Ascending aorta (tissue), 2 donors: ENCODE measurements around the gene CYP27C1. TPM values are rescaled to one million over a fixed set of nuclear protein-coding genes. Genes with fewer than 3 reads are reported as not detected.

Experiments used
- DNase-seq, 2 donors: peaks; one replicate each; pipeline ENCODE4 v3.0.0-alpha.2; 2019; ENCODE audit warnings: low spot score in 2 of 2
- H3K27ac ChIP-seq, 2 donors: fragments of 200-600 bp; sonication (generic); one replicate each; pipeline ENCODE4 v1.5.1; 2016 to 2017; ENCODE audit warnings: mild to moderate bottlenecking in 1 of 2
- H3K27me3 ChIP-seq: fragments of 200-600 bp; sonication (generic); one replicate; pipeline ENCODE4 v1.5.1; 2017
- H3K36me3 ChIP-seq, 2 donors: fragments of 200-600 bp; sonication (generic); one replicate each; pipeline ENCODE4 v1.5.1; 2016
- H3K4me1 ChIP-seq, 2 donors: fragments of 200-600 bp; sonication (generic); one replicate each; pipeline ENCODE4 v1.5.1; 2016 to 2017; ENCODE audit warnings: mild to moderate bottlenecking in 1 of 2
- H3K4me3 ChIP-seq, 2 donors: fragments of 200-600 bp; sonication (generic); one replicate each; pipeline ENCODE4 v1.5.1; 2016 to 2017; ENCODE audit warnings: mild to moderate bottlenecking in 1 of 2
- H3K9me3 ChIP-seq, 2 donors: fragments of 200-600 bp; sonication (generic); one replicate each; pipeline ENCODE4 v1.5.1; 2016
- CTCF ChIP-seq, 3 experiments: fragments of 200-600 bp in 2 of 3; fragments of 450-650 bp in 1 of 3; sonication (generic) in 2 of 3; IDR thresholded peaks; one replicate each; pipeline ENCODE4 v1.5.1; 2016 to 2019; ENCODE audit warnings: antibody characterized with exemption in 3 of 3, mild to moderate bottlenecking in 1 of 3, moderate library complexity in 1 of 3
- intact Hi-C: fragments of 100-400 bp; cut with DNase I; formaldehyde crosslinking; loops from one replicate; pipeline ENCODE4 v1.15.1; 2023
- total RNA-seq: library from RNA; depleted of rRNA; stranded (reverse); fragments of >200 nt; gene quantifications from one replicate; pipeline ENCODE4 v1.1.0, GENCODE V29; 2016

The CYP27C1 gene
- total RNA-seq, 1 donor from 2014 or later = not detected

- DNase-seq = no peak
- H3K4me3 ChIP-seq = no peak overlapping the region
Observed at GRCh38 chr2:127146820-127147502, 73.1 kb downstream of the CYP27C1 start.

DNA sequence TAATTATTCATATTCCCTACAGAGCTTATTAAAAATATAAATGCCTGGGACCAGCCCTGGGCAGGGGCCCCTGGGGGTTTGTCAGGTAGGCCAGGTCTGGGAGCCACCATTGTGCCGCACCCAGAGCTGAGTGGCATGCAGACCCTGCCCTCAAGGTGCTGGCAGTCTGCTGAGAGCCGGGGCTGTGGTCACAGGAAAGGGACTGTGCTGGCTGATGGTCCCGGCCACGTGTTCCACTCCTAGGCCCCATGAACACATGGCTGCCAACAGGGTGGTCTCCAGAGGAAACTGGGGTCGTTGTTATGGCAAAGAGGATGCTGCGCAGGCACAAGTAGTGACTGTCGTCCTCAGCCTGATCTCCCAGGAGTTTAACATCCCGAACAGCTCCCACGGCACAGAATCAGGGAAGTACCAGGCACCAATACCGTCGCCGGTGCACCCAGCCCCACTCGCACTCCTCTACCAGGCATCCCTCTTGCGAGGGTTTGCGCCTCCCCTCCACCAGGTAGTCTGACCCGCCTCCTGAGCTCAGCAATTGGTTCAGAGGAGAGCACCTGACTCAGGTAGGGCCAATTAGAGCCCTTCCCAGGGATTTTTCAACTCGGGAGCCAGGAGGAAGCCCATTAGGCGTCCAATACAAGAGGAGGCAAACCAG lies 73.9 kb downstream of the CYP27C1 start:
- no peak for DNase-seq
- Histone ChIP-seq H3K4me3 (no peak overlapping the region), H3K9me3 (no peaks in the 10 kb centered on the region), H3K27me3 (no peaks in the 10 kb centered on the region), H3K4me1 (no peaks in the 10 kb centered on the region), H3K36me3 (no peaks in the 10 kb centered on the region), H3K27ac (no peak overlapping the region)
- no peak for TF ChIP-seq CTCF (IDR thresholded peaks at IDR 0.05)
- intact Hi-C loops = no loop called here

More at GRCh38 chr2:127146820-127147502, 73.1 kb downstream of the CYP27C1 start:
- intact Hi-C loops = no loop called here
- no peaks in the 10 kb centered on the region for H3K36me3 ChIP-seq
- no peak overlapping the region for H3K27ac ChIP-seq
- H3K27me3 ChIP-seq = no peaks in the 10 kb centered on the region
- no peaks in the 10 kb centered on the region for H3K4me1 ChIP-seq
- no peak for TF ChIP-seq CTCF (IDR thresholded peaks at IDR 0.05)
- no peaks in the 10 kb centered on the region for H3K9me3 ChIP-seq

GRCh38 chr2:127145280-127145895 lies 74.7 kb downstream of the CYP27C1 start:
- no peak overlapping the region for H3K4me3 ChIP-seq
- H3K27me3 ChIP-seq = no peaks in the 10 kb centered on the region
- no peak for DNase-seq
- no peaks in the 10 kb centered on the region for H3K36me3 ChIP-seq
- no peaks in the 10 kb centered on the region for H3K9me3 ChIP-seq
- H3K4me1 ChIP-seq = no peaks in the 10 kb centered on the region
- no peak for TF ChIP-seq CTCF (IDR thresholded peaks at IDR 0.05)
- H3K27ac ChIP-seq = no peak overlapping the region
- intact Hi-C loops = no loop called here

DNA sequence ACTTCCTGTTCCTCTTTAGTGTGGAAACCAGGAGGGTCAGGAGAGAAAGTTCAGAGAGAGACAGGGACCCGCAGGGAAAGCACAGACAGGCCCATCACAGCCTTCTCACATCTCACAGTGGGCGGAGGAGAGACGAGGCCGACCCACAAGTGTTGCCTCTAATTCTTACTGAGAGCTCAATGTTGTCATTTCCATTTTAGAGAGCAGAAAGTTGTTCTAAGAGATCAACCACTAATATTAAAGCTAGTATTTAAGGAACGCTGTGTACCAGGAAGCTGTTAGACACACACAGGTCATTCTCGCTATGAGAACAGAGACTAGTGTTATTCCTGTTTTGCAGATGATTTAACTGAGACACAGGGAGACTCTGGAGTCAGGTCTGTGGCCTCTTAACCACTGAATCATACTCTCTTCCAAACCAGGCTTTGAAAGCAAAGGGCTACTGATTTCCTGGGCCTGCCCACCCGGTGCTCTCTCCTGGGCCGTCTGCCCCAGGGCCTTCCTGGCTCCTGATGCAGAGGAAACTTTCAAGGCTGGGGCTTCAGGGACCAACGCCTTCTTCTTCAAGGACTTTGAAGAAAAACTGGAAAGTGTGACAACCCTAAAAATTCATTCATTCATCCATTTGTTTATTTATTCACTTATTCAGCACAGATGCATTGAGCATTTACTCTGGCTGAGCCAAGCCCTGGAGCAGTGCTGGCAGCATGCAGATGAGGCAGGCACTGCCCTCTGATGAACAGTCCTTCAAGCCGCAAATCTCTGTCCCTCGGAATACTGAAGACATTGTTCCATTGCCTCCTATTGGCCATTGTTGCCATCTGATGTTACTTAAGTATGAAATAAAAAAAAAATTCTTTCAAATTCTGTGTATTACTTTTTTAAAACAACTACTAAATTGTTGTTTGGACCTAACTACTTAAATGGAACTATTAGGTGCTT lies 76.0 kb downstream of the CYP27C1 start:
- Histone ChIP-seq H3K9me3 (peaks cover 0 to 4% of the 10 kb centered on the region in 2 donors), H3K4me3 (no peak overlapping the region), H3K27ac (peak overlapping the region in 1 of 2 donors; percentile 16), H3K36me3 (no peaks in the 10 kb centered on the region), H3K27me3 (no peaks in the 10 kb centered on the region), H3K4me1 (no peaks in the 10 kb centered on the region)
- TF ChIP-seq CTCF (IDR thresholded peaks at IDR 0.05) = no peak
- intact Hi-C loops = no loop called here
- no peak for DNase-seq
